ENCODE measurements around the gene CERKL.

The CERKL gene

GRCh38 chr2:181672255-181673008 is 15.5 kb upstream of the CERKL start:
- no peaks in the 10 kb centered on the region for H3K9me3 ChIP-seq (ENCODE audit: control insufficient read depth, insufficient read depth, low read length)

GRCh38 chr2:181670632-181671031 is 13.7 kb upstream of the CERKL start:
- no peaks in the 10 kb centered on the region for H3K79me2 ChIP-seq (ENCODE audit: control insufficient read depth, low read length)
- H3K4me2 ChIP-seq (ENCODE audit: low read length): no peak overlapping the region
- no peak overlapping the region for H3K4me3 ChIP-seq (ENCODE audit: low read length)
- peaks cover 34% of the 10 kb centered on the region for H3K4me1 ChIP-seq (ENCODE audit: control insufficient read depth, low read length)
- no peaks in the 10 kb centered on the region for H3K27me3 ChIP-seq (ENCODE audit: control insufficient read depth, low read length)
- no peaks in the 10 kb centered on the region; the same call in 1 of the 2 replicates for H3K9me3 ChIP-seq (ENCODE audit: control insufficient read depth, insufficient read depth, low read length)
- H3K27ac ChIP-seq (ENCODE audit: low read depth, low read length): no peak overlapping the region
- H3F3A ChIP-seq (ENCODE audit: control insufficient read depth, insufficient read depth): peaks cover 10% of the 10 kb centered on the region
- TF ChIP-seq, protein P1, sequence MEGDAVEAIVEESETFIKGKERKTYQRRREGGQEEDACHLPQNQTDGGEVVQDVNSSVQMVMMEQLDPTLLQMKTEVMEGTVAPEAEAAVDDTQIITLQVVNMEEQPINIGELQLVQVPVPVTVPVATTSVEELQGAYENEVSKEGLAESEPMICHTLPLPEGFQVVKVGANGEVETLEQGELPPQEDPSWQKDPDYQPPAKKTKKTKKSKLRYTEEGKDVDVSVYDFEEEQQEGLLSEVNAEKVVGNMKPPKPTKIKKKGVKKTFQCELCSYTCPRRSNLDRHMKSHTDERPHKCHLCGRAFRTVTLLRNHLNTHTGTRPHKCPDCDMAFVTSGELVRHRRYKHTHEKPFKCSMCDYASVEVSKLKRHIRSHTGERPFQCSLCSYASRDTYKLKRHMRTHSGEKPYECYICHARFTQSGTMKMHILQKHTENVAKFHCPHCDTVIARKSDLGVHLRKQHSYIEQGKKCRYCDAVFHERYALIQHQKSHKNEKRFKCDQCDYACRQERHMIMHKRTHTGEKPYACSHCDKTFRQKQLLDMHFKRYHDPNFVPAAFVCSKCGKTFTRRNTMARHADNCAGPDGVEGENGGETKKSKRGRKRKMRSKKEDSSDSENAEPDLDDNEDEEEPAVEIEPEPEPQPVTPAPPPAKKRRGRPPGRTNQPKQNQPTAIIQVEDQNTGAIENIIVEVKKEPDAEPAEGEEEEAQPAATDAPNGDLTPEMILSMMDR (IDR thresholded peaks at IDR 0.05; ENCODE audit: low read depth, low read length, poor library complexity, severe bottlenecking): no peak
- no peaks in the 10 kb centered on the region for H4K20me1 ChIP-seq (ENCODE audit: control insufficient read depth, insufficient read depth, low read depth, low read length)
- H3K9me2 ChIP-seq (replicated peaks; ENCODE audit: control insufficient read depth, low read length): no peaks in the 10 kb centered on the region
- no peaks in the 10 kb centered on the region for H3K36me3 ChIP-seq (ENCODE audit: control insufficient read depth, low read length)

More at GRCh38 chr2:181672255-181673008, 15.5 kb upstream of the CERKL start:
- H3K4me3 ChIP-seq (ENCODE audit: low read length): 0 out of 2 replicates have a peak overlapping the region, but pooled peaks have one; percentile 13
- no peaks in the 10 kb centered on the region for H3K27me3 ChIP-seq (ENCODE audit: control insufficient read depth, low read length)
- TF ChIP-seq EZH2phosphoT487 (IDR thresholded peaks at IDR 0.05; ENCODE audit: borderline replicate concordance, low read length): no peak
- TF ChIP-seq, protein P1 (IDR thresholded peaks at IDR 0.05; ENCODE audit: low read depth, low read length, poor library complexity, severe bottlenecking): no peak
- H4K20me1 ChIP-seq (ENCODE audit: control insufficient read depth, insufficient read depth, low read depth, low read length): no peaks in the 10 kb centered on the region
- H3K27ac ChIP-seq (ENCODE audit: low read depth, low read length): no peak overlapping the region
- H3K79me2 ChIP-seq (ENCODE audit: control insufficient read depth, low read length): no peaks in the 10 kb centered on the region
- peaks cover 34% of the 10 kb centered on the region for H3K4me1 ChIP-seq (ENCODE audit: control insufficient read depth, low read length)
- H3K9me2 ChIP-seq (replicated peaks; ENCODE audit: control insufficient read depth, low read length): no peaks in the 10 kb centered on the region
- peaks cover 10% of the 10 kb centered on the region for H3F3A ChIP-seq (ENCODE audit: control insufficient read depth, insufficient read depth)
- H3K4me2 ChIP-seq (ENCODE audit: low read length): peak overlapping the region; percentile 46
- no peaks in the 10 kb centered on the region for H3K36me3 ChIP-seq (ENCODE audit: control insufficient read depth, low read length)

DNA sequence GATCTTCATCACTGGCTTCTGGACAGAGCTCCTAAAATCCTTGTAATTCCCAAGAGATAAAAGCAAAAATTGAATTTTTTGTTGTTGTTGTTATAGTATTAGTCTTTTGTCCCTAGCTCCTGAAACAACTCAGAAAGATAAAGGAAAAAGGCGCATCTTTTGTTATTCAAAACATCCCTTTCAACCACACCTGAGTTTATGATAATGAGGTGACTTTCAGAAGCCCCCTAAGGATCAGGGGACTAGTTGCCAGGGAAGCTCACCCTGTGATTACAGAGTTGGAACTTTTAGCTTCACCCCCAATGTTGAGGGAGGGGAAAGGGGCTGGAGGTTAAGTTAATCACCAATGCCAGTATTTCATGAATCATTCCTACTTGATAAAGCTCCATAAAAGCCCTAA is 10.3 kb upstream of the CERKL start:
- Histone ChIP-seq H3K36me3 (ENCODE audit: control insufficient read depth, low read length) (no peaks in the 10 kb centered on the region), H4K20me1 (ENCODE audit: control insufficient read depth, insufficient read depth, low read depth, low read length) (no peaks in the 10 kb centered on the region), H3F3A (ENCODE audit: control insufficient read depth, insufficient read depth) (no peaks in the 10 kb centered on the region), H3K4me3 (ENCODE audit: low read length) (no peak overlapping the region), H3K79me2 (ENCODE audit: control insufficient read depth, low read length) (no peaks in the 10 kb centered on the region), H3K4me1 (ENCODE audit: control insufficient read depth, low read length) (peaks cover 7% of the 10 kb centered on the region), H3K4me2 (ENCODE audit: low read length) (no peak overlapping the region), H3K9me3 (ENCODE audit: control insufficient read depth, insufficient read depth, low read length) (no peaks in the 10 kb centered on the region; the same call in 1 of the 2 replicates), H3K9me2 (replicated peaks; ENCODE audit: control insufficient read depth, low read length) (no peaks in the 10 kb centered on the region), H3K27ac (ENCODE audit: low read depth, low read length) (no peak overlapping the region), H3K27me3 (ENCODE audit: control insufficient read depth, low read length) (no peaks in the 10 kb centered on the region)
- TF ChIP-seq EZH2phosphoT487 (IDR thresholded peaks at IDR 0.05; ENCODE audit: borderline replicate concordance, low read length): no peak
- TF ChIP-seq, protein P1 (IDR thresholded peaks at IDR 0.05; ENCODE audit: low read depth, low read length, poor library complexity, severe bottlenecking): no peak
